HFF-Myc (cell line): Measurements from ENCODE around the gene NPC1L1.

ENCODE experiments used
- DNase-seq: peaks from one replicate; pipeline ENCODE4 v3.0.0-alpha.2; 2011; ENCODE audit warnings: low read depth; ENCODE audit errors: extremely low read depth
- H3K4me3 ChIP-seq: replicated peaks from 2 replicates; pipeline ENCODE4 v1.5.1; 2011; ENCODE audit warnings: low read depth, mild to moderate bottlenecking, control low read depth, low read length
- TF ChIP-seq, protein P1 (sequence below): IDR thresholded peaks from 2 replicates; pipeline ENCODE4 v1.5.1; 2012; ENCODE audit warnings: mild to moderate bottlenecking, low read depth, low read length, control low read depth; ENCODE audit errors: missing control alignments

NPC1L1 gene

DNA sequence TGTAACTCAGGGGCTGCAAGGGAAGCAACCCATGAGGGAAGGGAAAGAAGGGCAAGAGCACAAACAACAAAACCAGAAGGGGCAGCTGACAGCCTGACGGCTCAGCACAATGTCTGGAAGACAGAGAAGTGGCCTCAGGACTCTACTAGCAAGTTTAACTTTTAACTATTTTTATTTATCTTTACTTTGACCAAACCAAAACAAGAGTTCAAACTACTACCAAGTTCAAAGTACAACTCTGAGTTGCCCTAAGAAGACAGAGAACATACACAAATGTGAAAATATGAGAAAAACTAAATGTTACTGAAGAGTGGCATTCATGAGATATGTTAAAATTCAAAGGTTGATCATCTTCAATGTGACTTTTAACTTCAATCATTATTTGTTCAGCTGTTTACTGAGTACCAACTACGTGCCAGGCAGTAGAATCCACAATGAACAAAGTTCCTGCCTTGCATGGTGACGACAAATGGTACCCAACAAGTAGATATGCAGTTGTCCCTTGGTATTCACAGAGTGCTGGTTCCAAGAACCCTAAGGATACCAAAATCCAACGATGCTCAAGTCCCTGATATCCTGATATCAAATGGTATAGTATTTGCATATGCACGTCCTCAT is 70.4 kb downstream of the NPC1L1 start:
- TF ChIP-seq, protein P1, sequence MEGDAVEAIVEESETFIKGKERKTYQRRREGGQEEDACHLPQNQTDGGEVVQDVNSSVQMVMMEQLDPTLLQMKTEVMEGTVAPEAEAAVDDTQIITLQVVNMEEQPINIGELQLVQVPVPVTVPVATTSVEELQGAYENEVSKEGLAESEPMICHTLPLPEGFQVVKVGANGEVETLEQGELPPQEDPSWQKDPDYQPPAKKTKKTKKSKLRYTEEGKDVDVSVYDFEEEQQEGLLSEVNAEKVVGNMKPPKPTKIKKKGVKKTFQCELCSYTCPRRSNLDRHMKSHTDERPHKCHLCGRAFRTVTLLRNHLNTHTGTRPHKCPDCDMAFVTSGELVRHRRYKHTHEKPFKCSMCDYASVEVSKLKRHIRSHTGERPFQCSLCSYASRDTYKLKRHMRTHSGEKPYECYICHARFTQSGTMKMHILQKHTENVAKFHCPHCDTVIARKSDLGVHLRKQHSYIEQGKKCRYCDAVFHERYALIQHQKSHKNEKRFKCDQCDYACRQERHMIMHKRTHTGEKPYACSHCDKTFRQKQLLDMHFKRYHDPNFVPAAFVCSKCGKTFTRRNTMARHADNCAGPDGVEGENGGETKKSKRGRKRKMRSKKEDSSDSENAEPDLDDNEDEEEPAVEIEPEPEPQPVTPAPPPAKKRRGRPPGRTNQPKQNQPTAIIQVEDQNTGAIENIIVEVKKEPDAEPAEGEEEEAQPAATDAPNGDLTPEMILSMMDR, result no peak
- DNase-seq, result no peak
- H3K4me3 ChIP-seq, result no peak overlapping the region

DNA sequence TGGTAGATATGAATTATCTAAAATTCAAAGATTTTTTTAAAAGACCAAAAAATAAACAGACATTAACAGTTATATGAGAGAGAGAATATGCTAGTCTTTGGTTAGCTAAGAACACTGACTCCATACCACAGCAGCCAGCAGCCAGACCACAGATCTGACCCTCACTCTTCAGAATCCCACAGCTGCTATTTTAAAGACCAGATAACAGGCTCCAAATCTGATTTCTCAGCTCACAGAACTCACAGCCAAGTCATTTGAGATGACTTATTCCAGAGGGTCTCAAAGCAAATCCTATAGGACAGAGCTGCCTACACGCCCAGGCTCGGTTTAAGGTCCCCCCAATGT is 71.0 kb downstream of the NPC1L1 start:
- DNase-seq, result no peak
- TF ChIP-seq, protein P1, result no peak
- no peak overlapping the region for H3K4me3 ChIP-seq

DNA sequence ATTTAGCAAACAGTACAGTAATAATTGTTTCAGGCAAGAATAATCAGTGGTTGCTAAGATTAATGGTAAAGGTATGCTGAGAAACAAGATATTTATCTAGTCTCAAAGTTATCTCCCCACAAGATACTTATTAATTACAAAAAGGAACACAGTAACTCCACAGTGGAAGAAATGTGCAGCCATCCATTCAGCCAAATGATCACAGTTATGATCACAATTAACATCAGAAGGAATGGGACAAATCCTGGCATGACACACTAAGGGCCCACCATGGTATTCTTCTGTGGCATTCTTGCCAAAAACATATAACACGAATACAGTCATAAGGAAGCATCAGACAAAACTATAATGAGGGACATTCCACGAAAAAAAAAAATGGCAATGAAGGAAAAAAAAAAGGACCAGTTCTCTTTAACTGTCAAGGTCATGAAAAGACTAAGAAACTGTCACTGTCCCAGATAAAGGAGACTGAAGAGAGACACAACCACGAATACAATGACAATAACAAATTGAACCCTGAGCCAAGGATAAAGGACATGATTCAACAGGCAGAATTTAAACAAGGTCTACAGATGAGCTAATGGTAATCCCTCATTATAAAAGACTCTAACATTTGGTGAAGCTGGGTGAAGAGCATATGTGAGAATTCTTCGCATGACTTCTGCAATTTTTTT is 71.5 kb downstream of the NPC1L1 start:
- TF ChIP-seq, protein P1, result no peak
- no peak for DNase-seq
- no peak overlapping the region for H3K4me3 ChIP-seq

DNA sequence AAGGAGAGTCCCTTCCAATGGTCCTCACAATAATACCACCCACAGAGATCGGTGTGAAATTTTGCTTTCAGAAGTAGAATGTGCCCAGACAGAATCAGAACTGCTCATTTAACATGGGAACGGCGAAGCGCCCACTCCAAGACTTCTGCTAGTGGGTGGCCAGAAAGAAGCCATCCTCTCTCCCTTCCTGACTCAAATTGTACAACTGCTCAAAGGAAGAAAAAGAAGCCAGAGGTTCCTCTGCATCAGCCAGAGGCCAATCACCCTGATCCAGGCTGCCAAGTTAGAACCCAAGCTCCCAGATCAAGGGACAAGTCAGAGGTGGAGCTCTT is 73.9 kb downstream of the NPC1L1 start:
- H3K4me3 ChIP-seq, result no peak overlapping the region
- DNase-seq, result no peak
- TF ChIP-seq, protein P1, result no peak

DNA sequence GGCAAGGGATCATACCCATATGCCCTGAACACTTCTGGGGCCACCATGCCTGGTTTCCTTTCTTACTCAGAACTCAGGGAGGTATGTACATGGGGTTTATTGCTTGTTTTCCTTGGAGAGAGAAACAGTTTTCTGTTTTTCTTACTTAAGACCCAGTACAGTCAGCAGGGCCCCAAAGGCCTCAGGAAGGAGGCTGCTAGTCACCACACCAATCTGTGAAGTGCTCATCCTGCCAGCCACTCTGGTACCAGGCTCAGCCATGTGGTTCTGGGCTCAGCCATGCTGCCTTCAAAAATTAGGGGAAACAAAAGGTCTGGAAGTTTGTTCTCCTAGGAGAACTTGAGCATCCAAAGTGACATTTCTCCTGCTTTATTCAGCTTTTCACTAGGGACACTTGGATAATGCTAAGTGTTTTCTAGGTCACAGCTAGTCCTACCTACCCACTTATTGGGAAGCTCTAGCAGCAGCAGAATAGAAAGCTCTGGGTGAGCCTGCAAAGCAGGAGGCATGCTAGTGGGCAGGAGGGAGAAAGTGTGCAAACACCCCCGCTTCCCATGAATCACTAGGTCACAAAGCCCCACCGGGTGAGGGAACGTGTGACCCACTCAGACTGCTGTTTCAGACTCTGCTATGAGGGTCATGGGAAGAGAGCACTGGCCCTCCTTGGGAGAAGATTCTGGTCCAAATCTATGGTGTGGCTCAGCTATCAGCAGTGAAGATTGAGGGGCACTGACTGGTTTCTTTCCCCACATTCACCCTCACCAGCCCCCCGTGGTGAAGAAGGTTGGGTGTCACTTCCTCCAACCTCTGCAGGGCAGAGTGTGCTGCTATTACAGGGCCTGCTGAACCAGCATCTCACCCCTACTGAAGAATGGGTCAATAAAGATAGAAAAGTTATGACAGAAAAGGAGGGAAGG is 74.6 kb downstream of the NPC1L1 start:
- no peak for DNase-seq
- H3K4me3 ChIP-seq, result no peak overlapping the region
- TF ChIP-seq, protein P1, result no peak

DNA sequence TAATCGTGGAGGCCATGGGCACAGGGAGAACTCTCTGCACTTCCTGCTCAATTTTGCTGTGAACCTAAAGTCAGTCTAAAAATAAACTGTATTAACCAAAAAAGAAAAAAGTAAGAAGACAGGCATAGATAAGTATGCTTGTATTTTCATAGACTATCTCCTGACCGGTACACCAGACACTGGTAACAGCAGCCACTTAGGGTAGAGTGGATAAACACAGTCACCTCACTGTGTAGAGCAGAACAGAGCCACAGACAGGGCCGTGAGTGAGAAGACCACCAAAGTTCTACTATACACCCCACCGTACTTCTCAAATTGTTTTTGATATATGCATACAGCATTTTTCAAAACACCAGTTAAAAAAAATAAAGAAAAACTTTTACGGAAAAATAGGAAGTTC is 75.6 kb downstream of the NPC1L1 start:
- no peak for DNase-seq
- TF ChIP-seq, protein P1, result no peak
- no peak overlapping the region for H3K4me3 ChIP-seq
